LNCaP clone FGC (cell line): ENCODE data around the gene ARL8B.

Experiments
- DNase-seq: peaks from one replicate; pipeline ENCODE4 v3.0.0-alpha.2; 2011; ENCODE audit warnings: low read depth
- H3K4me3 ChIP-seq: 2 replicates; pipeline ENCODE4 v1.5.1; 2011; ENCODE audit warnings: mild to moderate bottlenecking, low read depth, low read length, control low read depth
- TF ChIP-seq, protein P1 (sequence below): IDR thresholded peaks from 2 replicates; pipeline ENCODE4 v1.5.1; 2012; ENCODE audit warnings: mild to moderate bottlenecking; ENCODE audit not compliant: control insufficient read depth, insufficient read depth; ENCODE audit errors: extremely low read depth

Gene ARL8B

DNA sequence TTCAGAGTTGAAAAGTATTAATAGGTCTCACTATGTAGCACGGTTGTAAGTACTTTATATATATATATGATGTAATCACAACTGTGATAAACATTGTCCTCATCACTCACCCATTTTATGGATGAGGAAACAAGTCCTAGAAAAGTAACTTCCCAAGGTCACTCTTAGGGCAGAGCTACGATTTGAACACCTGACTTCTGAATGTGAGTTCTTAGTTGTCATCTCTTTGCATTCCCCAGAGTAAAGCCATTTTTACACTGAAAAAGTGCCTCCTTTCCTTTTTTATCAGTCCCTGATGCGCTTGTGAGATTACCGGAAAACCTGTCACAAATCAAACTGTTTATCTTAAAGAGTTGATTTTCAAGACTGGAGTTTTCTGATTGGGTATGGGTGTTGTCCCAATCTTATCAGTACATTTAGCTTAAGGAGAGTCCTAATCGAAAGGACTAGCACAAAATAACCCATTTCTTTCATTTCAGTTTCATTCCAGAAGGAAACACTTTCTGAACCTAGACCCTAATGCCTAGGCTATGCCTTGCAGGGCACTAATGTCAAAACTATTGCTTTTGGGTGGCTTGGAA is 63.1 kb downstream of the ARL8B start:
- TF ChIP-seq, protein P1, sequence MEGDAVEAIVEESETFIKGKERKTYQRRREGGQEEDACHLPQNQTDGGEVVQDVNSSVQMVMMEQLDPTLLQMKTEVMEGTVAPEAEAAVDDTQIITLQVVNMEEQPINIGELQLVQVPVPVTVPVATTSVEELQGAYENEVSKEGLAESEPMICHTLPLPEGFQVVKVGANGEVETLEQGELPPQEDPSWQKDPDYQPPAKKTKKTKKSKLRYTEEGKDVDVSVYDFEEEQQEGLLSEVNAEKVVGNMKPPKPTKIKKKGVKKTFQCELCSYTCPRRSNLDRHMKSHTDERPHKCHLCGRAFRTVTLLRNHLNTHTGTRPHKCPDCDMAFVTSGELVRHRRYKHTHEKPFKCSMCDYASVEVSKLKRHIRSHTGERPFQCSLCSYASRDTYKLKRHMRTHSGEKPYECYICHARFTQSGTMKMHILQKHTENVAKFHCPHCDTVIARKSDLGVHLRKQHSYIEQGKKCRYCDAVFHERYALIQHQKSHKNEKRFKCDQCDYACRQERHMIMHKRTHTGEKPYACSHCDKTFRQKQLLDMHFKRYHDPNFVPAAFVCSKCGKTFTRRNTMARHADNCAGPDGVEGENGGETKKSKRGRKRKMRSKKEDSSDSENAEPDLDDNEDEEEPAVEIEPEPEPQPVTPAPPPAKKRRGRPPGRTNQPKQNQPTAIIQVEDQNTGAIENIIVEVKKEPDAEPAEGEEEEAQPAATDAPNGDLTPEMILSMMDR: no peak
- no peak for DNase-seq
- no peak overlapping the region for H3K4me3 ChIP-seq

DNA sequence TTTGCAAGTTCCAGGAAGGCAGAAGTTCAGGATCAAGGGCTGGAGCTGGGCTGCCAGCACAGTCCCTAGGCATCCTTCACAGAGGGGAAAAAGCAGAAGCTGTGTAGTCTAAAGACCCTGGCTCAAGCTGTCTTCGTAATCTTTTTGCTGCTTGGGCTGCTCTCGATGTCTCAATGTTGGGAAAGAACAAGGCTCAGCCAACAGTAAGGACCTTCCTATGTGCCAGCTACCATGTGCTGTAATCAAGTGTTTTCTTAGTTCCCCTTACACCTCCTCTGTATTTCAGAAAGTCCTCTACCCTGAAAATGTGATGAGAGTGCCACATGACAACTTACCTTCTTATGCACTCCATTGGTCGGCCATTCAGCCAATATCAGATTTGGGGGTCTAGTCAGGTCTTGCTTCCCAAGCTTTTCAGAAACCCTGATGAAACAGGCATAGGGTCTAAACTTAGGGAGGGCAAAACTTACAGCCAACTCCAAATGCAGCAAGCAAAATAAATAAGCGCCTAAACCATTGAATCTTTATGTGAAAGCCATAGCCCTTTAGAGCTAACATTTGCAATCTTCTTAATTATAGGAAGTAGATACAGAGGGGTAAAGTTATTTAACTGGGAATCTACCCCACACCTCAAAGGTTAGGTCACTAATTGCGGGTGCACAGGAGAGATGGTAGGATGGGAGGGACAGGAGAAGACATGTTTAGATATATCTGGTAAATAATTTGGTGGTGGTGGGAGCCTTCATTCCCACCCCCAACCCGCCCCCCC is 64.2 kb downstream of the ARL8B start:
- TF ChIP-seq, protein P1: no peak
- no peak for DNase-seq
- H3K4me3 ChIP-seq: peak overlapping the region; percentile 66

DNA sequence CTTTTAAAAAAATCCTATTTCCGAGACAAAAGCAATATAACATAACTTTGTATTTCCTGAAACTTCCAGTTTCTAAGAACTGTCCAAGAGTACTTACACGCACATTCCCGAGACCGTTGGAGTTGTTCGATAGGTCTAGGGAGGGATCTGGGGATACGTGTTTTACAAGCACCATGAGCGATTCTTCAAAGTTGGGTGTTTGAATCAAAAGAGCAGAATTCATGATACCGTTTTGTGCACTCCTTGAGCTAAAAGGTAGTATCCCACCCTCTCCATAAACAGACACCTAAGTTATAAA is 64.7 kb downstream of the ARL8B start:
- TF ChIP-seq, protein P1: no peak
- H3K4me3 ChIP-seq: peak overlapping the region; percentile 66
- no peak for DNase-seq

DNA sequence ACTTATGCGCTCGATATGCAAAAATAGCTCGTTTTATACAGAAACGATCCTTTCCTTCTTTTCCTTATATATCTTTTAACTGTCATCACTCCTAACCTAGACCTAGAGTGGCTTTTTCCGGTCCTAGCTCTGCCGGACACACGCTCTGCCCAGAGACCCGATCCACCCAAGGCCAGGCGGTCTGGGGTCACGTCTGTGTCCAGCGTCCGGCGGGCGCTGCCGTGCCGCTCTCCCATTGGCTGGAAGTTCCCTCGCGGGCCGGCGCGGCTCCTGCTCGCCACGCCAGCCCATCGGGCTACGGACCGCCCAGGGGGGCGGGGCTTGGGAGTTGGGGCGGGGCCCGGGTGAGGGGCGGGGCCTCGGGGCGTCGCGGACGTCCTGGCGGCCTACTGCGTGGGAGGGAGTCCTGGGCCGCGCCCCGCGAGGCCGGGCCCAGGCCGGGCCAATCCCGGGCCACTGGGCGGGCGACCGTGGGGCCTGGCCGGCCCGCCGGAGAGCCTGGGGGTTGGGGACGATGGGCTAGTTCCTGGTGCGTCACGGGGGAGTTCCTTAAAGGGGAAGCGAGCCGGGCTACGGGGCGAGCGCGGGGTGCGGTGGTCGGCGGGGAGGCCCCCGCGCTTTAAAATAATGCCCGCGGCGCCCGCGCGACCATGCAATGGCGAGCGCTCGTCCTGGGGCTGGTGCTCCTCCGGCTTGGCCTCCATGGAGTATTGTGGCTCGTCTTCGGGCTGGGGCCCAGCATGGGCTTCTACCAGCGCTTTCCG is 65.2 kb downstream of the ARL8B start, which contains the start of gene EDEM1:
EDEM1 (plus strand) TSS at position 552 of the 764 bp plus-strand sequence; CDS start at position 651, 99 bp downstream.
- peak within 1 kb of the TSS; percentile 85 for H3K4me3 ChIP-seq
- DNase-seq: peak; percentile 75
- TF ChIP-seq, protein P1: no peak

DNA sequence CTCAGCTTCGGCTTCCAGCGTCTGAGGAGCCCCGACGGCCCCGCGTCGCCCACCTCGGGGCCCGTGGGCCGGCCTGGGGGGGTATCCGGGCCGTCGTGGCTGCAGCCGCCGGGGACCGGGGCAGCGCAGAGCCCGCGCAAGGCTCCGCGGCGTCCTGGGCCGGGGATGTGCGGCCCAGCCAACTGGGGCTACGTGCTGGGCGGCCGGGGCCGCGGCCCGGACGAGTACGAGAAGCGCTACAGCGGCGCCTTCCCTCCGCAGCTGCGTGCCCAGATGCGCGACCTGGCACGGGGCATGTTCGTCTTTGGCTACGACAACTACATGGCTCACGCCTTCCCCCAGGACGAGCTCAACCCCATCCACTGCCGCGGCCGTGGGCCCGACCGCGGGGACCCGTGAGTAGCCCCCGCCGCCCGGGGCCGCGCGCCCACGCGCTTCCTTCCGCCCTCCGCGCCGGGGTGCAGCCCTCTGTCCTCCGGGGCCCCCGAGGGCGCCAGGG is 65.9 kb downstream of the ARL8B start:
- peak overlapping the region; percentile 85 for H3K4me3 ChIP-seq
- TF ChIP-seq, protein P1: no peak
- DNase-seq: no peak

DNA sequence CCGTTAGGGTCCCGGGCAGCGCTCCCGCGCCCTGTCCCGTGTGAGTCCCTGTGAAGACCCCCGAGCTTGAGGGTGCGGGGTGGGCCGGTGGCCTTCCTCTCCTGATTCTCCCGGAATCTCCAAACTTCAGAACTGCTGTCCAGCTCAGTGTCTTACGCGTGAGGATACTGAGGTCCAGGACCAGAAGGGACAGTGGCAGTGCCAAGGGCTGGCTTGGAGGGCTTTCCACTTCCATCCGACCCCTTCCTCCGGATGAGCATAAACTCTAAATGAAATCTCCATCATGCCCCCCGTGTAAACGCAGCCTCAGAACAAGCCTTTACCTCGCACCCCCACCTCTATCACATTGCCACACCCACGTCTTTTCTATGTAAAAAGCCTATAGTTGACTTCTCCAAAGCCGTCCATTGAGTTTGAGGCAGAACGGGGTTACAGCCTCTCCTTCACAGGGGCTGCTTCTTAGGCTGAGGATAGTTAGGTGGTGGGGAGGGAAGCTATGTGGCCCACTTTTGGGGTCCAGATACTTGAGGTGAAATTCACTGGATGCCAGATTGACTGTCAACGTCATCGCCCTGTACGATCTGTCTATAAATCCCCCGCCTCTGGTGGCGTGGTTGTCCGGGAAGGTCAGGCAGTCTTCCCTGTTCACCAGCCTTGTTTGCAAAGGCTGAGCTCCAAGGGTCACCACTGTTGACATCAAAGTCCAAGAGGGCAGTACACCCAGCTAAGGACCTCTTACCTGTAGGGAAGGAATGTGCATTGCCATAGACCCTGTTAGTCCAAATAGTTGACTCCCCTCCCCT is 66.5 kb downstream of the ARL8B start:
- TF ChIP-seq, protein P1: no peak
- peak; percentile 63 for DNase-seq
- peak overlapping the region; percentile 85 for H3K4me3 ChIP-seq
